Measurements from ENCODE around the gene ANXA2R.
A peak's percentile ranks its signal among the peaks of the same experiment; 100 is the strongest.
"Not testable (repeated sequence)": the region's sequence is repeated elsewhere in the genome, so short reads cannot be mapped to it uniquely, and the experiment has no call there.

Gene ANXA2R

DNA sequence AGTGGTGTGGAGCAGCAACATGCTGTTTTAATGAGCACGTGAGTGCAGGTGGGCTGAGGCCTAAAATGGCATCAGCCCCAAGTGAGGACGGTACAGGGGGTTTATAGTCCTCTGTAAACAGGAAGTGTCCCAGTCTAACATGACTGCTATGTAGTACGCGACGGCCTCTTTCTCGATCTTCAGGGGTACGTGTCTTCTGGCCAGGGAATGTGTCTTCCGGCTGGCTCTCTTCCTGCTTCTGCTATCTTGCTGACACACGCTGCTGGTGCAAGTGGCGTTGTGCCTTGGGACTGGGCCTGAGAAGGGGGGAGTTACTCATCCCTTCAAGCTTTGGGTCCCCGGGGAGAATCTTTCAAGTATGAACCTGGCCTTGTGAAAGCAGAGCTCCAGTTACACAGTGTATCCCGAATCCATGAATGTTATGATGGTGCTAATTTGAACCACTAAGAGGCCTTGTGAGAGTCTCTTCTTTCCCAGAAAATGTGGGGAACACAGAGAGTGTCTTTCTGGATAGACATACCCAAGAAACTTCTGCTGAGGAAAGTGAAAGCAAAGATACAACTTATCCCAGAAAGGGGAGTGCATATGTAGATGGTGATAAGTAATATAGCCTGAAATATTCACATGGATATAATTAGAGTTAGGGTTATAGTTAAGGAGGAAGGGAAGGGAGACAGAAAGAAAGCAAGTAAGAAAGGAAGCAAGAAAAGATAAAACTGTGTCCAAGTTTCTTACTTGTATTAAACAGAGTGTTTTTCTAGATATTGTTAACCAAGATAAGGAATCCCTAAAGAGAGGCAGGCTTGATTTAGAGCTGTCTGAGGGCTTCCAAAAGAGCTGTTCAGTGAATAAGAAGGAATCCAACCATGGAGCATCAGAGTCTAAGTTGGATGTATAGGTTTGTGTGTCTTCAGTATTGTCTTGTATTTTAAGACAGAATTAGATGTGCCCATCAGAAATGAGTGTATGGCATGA, 35.5 kb upstream of the ANXA2R start:
- H3K79me2 ChIP-seq, result peaks cover 30% of the 10 kb centered on the region
- H3K4me1 ChIP-seq, result no peaks in the 10 kb centered on the region
- H3K36me3 ChIP-seq (ENCODE audit: control insufficient read depth, insufficient read depth, low read length), result no peaks in the 10 kb centered on the region
- H3K4me3 ChIP-seq (ENCODE audit: low read depth, low read length), result no peak overlapping the region
- no peak overlapping the region for H3K4me2 ChIP-seq (ENCODE audit: low read length)
- H3K27me3 ChIP-seq (ENCODE audit: control insufficient read depth, insufficient read depth, low read length), result no peaks in the 10 kb centered on the region
- H3K27ac ChIP-seq, result peak overlapping the region; percentile 6
- no peak overlapping the region for H2AFZ ChIP-seq
- no peak for TF ChIP-seq CTCF (IDR thresholded peaks at IDR 0.05)
- no peaks in the 10 kb centered on the region for H3K9me3 ChIP-seq (ENCODE audit: control insufficient read depth, low read length)
- no peak overlapping the region for H3K9ac ChIP-seq

DNA sequence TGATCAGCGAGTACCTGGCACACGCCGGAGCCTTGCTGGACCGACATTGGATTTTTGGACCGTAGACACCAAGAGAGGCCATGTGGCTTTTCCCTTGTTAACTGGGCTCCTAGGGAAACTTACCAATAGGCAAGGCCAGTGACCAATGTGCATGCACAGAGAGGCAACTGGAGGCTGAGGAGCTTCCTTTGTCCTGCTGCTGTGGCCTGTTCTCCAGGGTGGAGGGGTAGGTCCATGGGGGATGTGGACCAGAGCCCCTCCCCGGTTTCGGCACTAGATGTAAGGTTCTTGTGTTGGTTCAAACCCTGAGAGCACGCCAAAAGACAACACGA, 34.8 kb upstream of the ANXA2R start:
- Histone ChIP-seq H2AFZ (no peak overlapping the region), H3K27me3 (ENCODE audit: control insufficient read depth, insufficient read depth, low read length) (no peaks in the 10 kb centered on the region), H3K9me3 (ENCODE audit: control insufficient read depth, low read length) (no peaks in the 10 kb centered on the region), H3K4me1 (no peaks in the 10 kb centered on the region), H3K4me3 (ENCODE audit: low read depth, low read length) (no peak overlapping the region), H3K4me2 (ENCODE audit: low read length) (no peak overlapping the region), H3K36me3 (ENCODE audit: control insufficient read depth, insufficient read depth, low read length) (no peaks in the 10 kb centered on the region), H3K27ac (peak overlapping the region; percentile 6), H3K9ac (no peak overlapping the region), H3K79me2 (peaks cover 32% of the 10 kb centered on the region)
- TF ChIP-seq CTCF (IDR thresholded peaks at IDR 0.05), result no peak

DNA sequence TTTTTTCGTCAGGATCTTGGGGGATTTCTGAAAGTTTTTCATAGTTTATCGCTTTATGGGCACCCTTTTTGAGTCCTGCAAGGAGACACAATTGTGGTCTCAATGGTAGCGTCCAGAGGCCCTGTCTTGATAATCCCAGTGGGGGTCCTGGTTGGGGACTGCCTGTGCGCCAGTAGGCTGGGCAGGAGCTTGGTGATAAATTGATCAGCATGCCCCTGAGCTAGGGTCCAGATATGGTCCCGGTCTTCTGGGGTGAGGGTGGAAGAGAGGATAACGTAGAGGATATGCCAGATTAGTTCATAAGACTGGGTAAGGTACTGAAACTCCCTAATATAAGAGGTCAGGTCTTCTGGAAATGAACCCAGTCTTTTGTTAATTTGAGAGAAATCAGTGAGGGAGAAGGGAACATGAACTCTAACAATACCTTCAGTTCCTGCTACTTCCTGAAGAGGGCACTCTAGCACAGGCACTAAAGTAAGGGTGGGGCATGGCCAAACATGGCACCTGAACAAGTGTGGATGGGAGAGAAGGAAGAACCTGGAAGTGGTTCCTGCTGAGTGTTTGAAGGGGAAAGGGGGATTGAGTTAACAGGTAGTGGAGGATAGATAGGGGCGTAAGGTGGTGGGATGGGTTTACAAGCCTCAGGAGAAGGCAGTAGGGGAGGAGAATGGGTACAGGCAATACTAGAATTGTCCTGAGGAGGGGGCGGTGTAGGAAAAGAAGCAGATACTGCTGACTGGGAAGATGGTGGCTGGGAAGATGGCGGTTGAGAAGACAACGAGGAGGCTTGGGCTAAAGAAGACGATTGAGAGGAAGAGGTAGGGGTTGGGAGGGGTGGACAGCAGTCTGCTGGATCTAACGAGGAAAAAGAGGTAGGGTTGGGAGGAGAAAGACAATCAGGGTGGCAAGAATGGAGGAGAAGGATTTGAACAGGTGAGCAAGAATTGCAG, 33.8 kb upstream of the ANXA2R start:
- Histone ChIP-seq H3K9ac (no peak overlapping the region), H3K27me3 (ENCODE audit: control insufficient read depth, insufficient read depth, low read length) (no peaks in the 10 kb centered on the region), H2AFZ (no peak overlapping the region), H3K9me3 (ENCODE audit: control insufficient read depth, low read length) (no peaks in the 10 kb centered on the region), H3K4me2 (ENCODE audit: low read length) (no peak overlapping the region), H3K36me3 (ENCODE audit: control insufficient read depth, insufficient read depth, low read length) (no peaks in the 10 kb centered on the region), H3K27ac (no peak overlapping the region), H3K79me2 (peaks cover 33% of the 10 kb centered on the region), H3K4me1 (peaks cover 5% of the 10 kb centered on the region), H3K4me3 (ENCODE audit: low read depth, low read length) (no peak overlapping the region)
- TF ChIP-seq CTCF (IDR thresholded peaks at IDR 0.05), result peak; percentile 75

DNA sequence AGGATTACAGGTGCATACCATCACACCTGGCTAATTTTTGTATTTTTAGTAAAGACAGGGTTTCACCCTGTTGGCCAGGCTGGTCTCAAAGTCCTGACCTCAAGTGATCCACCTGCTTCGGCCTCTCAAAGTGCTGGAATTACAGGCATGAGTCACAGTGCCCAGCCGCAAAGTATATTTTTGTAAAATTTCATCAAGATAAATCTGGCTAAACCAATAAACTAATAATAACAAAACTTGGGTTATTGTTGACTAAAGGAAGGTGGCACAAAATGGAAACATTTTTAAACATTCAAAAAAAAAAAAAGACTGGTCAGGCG, 29.2 kb upstream of the ANXA2R start:
- not testable (repeated sequence) for H2AFZ ChIP-seq; H3K27me3 ChIP-seq (ENCODE audit: control insufficient read depth, insufficient read depth, low read length); H3K4me2 ChIP-seq (ENCODE audit: low read length); H3K9me3 ChIP-seq (ENCODE audit: control insufficient read depth, low read length); H3K36me3 ChIP-seq (ENCODE audit: control insufficient read depth, insufficient read depth, low read length); H3K27ac ChIP-seq; H3K9ac ChIP-seq; H3K4me3 ChIP-seq (ENCODE audit: low read depth, low read length)
- Histone ChIP-seq H3K79me2 (peaks cover 47% of the 10 kb centered on the region), H3K4me1 (peaks cover 20% of the 10 kb centered on the region)

DNA sequence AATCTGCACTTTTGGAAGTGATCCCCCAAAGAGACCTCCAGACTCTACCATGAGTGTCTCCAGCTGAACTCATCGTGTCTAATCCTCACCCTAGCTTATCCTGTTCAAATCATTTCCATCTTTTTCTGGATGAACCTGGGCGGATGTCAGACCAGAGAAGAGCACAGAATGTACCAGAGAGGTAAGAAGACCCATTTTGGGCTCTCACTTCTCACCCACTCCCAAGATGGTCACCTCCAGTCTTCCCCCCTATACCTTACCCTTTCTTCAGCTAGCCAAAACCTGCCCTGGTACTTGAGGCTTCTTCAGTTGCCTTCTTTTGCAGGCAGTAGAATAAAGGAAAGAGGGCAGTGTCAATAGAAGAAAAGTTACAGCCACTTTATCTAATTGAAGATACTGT, 27.9 kb upstream of the ANXA2R start:
- no peaks in the 10 kb centered on the region for H3K9me3 ChIP-seq (ENCODE audit: control insufficient read depth, low read length)
- H3K4me1 ChIP-seq, result peaks cover 23% of the 10 kb centered on the region
- H3K4me3 ChIP-seq (ENCODE audit: low read depth, low read length), result peak overlapping the region; percentile 69
- no peaks in the 10 kb centered on the region for H3K27me3 ChIP-seq (ENCODE audit: control insufficient read depth, insufficient read depth, low read length)
- no peak overlapping the region for H2AFZ ChIP-seq
- no peak for TF ChIP-seq CTCF (IDR thresholded peaks at IDR 0.05)
- H3K27ac ChIP-seq, result no peak overlapping the region
- no peak overlapping the region for H3K9ac ChIP-seq
- H3K36me3 ChIP-seq (ENCODE audit: control insufficient read depth, insufficient read depth, low read length), result no peaks in the 10 kb centered on the region
- peak overlapping the region; percentile 85 for H3K4me2 ChIP-seq (ENCODE audit: low read length)
- H3K79me2 ChIP-seq, result peaks cover 37% of the 10 kb centered on the region
